GM12873 (cell line): ENCODE measurements around the gene RNF20.

Source experiments
- TF ChIP-seq, protein P1 (sequence below): IDR thresholded peaks from 2 replicates; pipeline ENCODE4 v1.5.1; 2012; ENCODE audit warnings: low read depth, mild to moderate bottlenecking, moderate library complexity, low read length, control low read depth; ENCODE audit not compliant: insufficient read depth; ENCODE audit errors: missing control alignments

The RNF20 gene

GRCh38 chr9:101536351-101536750, 2.7 kb downstream of the RNF20 start:
- TF ChIP-seq, protein P1, sequence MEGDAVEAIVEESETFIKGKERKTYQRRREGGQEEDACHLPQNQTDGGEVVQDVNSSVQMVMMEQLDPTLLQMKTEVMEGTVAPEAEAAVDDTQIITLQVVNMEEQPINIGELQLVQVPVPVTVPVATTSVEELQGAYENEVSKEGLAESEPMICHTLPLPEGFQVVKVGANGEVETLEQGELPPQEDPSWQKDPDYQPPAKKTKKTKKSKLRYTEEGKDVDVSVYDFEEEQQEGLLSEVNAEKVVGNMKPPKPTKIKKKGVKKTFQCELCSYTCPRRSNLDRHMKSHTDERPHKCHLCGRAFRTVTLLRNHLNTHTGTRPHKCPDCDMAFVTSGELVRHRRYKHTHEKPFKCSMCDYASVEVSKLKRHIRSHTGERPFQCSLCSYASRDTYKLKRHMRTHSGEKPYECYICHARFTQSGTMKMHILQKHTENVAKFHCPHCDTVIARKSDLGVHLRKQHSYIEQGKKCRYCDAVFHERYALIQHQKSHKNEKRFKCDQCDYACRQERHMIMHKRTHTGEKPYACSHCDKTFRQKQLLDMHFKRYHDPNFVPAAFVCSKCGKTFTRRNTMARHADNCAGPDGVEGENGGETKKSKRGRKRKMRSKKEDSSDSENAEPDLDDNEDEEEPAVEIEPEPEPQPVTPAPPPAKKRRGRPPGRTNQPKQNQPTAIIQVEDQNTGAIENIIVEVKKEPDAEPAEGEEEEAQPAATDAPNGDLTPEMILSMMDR, result no peak

DNA sequence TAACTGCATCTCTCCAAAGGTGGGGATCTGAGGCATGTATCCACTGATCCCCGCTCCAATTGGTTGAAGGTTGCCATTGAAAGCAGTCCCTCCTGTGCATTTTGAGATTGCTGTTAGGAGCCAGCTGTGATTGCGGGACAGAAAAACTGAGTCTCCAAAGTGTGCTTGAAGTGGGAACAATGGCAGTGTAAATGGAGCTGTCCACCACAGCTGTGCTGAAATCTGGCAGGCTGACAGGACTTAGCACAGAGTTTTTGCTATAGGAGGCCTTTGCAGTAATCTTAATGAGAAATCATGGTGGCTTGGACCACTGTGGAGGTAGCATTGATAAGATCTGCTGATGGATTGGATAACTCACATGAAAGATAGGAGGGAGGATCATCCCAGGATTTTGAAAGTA, 3.3 kb downstream of the RNF20 start:
- TF ChIP-seq, protein P1, result no peak

DNA sequence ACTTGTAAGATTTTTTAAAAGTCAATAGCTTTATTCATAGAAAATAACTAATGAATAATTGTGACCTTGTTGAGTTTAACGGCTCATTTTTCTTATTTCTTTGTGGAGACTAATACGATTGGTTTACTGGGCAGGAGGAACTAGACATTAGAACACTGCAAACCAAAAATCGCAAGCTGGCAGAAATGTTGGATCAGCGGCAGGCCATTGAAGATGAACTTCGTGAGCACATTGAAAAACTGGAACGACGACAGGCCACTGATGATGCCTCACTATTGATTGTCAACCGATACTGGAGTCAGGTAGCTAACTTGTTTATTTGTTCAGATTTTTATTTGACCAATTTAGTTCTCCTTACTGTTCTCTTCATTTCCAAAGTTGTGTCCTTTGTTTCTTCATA, 6.4 kb downstream of the RNF20 start:
- TF ChIP-seq, protein P1, result no peak

DNA sequence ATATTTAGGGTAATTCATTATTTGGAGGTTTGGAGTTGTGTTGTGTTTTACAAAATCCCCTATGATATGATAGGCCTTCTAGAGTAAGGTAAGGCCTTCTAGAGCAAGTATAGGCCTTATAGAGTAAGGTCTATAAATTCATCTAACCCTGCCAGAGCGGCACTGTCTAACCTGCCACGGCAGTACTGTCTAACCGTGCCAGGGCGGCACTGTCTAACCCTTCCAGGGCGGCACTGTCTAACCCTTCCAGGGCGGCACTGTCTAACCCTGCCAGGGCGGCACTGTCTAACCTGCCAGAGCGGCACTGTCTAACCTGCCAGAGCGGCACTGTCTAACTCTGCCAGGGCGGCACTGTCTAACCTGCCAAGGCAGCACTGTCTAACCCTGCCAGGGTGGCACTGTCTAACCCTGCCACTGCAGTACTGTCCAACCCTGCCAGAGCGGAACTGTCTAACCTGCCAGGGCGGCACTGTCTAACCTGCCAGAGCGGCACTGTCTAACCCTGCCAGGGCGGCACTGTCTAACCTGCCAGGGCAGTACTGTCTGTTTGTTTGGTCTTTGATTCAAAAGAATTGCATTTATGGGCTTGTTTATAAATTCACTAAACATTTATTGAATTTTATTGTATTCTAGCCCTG, 9.6 kb downstream of the RNF20 start:
- TF ChIP-seq, protein P1, result no peak

DNA sequence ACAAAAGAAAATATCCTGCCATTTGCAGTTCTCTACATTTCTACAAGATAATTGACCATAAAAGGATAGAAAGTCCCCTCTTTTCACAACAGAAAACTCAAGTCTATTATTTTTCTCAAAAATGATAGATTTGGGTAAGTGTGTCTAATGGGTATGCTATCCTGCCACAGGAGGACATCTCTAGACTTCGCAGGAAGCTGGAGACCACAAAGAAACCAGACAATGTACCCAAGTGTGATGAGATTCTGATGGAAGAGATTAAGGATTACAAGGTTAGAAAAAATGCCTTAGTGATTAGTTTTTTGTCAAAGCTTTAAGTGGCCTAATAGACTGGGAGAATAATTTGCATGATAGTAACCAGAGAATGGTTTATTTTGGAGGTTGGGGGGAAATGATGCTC, 28.1 kb downstream of the RNF20 start:
- TF ChIP-seq, protein P1, result no peak

- TF ChIP-seq, protein P1, result no peak
Measured at GRCh38 chr9:101562966-101563365, 29.3 kb downstream of the RNF20 start.

DNA sequence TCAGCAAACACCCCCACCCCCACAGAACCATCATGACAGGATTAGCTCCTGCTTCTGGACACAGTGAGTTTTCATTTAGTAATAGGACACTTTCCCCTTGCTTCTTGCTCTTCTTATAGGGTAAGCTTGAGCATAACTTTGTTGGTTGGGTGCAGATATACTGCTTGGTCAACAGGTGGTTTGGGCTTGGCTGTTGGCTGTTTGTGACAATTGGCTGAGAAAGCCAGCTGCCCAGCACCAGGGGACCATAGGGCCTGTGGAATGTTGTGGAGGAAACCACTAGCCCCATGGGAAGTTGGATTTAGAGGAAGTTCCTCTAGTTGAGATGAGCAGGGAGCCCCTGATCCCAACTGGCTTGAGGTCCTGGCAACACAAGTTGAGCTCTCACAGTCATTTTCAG, 30.6 kb downstream of the RNF20 start:
- TF ChIP-seq, protein P1, result no peak
